ENCODE measurements around the gene EHD1.
"Not testable (repeated sequence)": the region's sequence is repeated elsewhere in the genome, so short reads cannot be mapped to it uniquely, and the experiment has no call there.

EHD1 gene

DNA sequence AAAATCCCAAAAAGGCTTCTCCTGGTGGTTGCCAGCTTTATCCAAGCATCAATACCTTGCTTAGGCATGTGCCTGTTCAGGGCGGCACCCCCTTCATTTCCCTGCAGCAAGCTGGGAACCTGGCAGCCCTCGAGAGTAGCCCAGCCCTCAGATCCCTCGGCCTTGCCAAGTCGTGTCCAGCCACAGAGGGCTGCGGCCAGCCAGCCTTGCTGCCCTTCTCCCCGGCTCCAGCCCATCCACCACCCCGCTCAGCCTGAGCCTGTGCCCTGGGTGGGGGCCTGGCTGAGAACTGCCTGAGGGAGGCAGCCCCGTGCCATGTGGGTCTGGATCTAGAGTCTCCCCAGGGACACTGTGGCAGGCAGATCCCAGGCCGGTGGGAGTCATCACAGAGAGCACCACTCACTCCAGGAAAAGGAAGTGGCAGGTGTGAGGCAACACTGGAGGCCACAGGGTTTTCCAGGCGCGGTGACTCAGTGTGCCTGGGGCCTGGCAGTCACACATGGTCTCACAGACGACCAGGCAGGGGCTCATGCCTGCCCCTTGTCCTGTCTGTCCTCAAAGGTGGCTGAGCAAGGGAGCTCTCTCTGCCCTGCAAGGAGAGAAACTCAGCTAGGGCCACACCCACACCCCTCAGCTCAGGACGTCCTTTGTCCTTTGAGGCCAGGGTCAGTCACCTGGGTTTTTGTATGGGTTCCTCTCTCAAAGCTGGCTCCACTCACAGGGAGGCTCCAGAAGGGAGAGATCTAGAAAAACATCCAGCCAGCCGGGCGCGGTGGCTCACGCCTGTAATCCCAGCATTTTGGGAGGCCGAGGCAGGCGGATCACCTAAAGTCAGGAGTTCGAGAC, 21.8 kb downstream of the EHD1 start:
- no peak for DNase-seq (ENCODE audit: low read depth)

DNA sequence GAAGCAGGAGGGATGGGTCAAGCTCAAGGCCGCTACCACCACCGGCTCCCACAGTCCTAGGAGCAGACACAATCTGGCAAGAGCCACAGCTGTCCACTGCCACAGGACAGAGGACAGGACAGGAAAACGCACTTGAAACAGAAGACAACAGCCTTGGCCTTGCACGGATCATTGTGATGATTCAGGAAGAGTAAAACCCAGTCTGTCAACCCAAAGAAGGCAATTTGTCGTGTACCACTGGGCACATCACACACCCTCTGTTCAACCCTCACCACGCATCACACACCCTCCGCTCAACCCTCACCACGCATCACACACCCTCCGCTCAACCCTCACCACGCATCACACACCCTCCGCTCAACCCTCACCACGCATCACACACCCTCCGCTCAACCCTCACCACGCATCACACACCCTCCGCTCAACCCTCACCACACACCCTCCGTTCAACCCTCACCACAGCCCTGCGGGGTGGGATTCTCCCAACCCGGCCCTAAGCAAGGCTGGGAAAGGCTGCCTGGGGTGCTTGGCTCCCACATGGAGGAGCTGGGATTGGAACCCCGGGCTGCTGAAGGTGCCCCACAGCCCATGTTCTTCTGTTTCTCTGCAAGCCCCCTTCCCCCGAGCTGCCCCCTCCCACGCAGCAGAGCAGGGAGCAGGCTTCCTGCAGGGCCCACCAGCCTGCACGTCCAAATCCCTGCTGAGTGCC, 22.7 kb downstream of the EHD1 start:
- no peak for DNase-seq (ENCODE audit: low read depth)

DNA sequence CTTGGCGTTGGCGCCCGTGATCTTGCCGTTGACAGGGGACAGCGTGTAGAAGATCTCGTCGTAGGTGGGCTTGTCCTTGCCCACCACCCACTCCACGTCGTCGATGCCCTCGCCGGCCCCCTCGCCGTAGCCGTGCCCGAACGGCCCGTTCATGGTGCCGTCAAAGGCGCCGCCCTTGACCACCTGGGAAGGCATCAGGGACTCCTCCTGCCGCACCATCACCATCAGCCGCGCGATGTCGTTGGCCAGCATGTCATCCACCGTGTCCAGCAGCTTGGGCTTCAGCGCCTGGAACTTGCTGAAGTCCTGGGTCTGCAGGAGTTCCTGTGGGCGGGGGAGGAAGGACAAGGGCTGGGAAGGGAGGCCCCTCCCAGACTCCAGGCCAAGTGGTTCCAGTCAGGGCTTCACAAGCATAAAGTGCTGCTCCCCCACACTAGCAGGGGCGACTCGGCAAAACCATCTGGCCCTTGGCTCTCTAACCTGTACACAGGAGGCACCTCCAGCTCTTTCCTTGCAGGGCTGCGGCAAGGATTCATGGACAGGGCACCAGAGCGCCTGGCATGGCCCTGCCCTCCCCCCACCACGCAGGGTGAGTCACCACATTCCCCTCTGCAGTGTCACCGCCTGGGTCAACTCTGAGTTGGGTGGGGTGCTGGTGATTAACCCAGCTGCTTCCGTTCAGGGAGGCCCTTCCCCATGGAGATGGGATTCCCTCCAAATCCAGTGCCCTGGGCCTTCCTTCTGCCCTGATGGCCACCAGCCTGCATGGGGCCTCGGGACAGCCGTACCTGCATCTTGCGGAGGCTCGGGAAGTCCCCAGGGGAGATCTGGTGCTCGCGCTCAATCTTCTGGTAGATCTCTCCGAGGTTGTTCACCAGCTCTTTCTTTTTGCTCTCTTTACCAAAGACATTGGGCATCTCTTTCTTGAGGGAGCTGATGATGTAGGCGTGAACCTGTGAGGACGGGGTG, 23.6 kb downstream of the EHD1 start:
- DNase-seq (ENCODE audit: low read depth): no peak

DNA sequence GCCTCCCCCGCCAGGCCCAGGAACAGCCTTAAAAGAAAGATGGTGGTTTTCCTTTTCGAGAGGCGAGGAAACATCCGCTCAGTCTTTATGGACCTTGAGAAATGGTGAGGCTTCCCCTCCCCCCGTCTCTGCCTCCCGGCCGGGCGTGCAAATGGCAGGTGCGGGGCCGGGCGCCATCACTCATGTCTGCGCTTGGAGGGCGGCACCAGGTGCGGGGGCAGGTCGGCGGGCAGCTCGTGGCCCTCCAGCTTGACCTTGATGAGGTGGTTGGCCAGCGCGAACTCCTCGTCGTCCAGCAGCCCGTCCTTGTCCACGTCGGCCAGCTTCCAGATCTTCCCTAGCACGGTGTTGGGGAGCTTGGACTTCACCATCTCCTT, 24.3 kb downstream of the EHD1 start:
- no peak for DNase-seq (ENCODE audit: low read depth)

DNA sequence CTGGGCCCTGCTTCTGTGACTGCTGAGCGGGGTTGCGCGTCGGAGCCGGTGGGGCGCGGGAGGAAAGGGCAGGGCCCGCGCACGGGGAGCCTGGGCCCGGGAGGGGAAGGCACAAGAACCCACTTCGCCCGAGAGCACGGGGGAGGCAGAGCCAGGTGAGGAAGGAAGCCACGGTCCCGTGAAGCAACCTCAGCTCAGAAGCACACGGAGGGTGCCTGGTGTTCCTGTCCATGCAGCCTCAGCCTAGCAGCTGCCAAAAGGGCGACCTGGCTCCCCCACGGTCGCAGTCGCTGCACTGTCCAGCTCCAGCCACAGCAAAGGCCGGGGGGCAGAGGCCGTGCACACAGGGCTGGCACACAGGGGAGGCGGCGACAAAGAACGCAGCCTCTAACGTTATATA, 24.7 kb downstream of the EHD1 start:
- no peak for DNase-seq (ENCODE audit: low read depth)

DNA sequence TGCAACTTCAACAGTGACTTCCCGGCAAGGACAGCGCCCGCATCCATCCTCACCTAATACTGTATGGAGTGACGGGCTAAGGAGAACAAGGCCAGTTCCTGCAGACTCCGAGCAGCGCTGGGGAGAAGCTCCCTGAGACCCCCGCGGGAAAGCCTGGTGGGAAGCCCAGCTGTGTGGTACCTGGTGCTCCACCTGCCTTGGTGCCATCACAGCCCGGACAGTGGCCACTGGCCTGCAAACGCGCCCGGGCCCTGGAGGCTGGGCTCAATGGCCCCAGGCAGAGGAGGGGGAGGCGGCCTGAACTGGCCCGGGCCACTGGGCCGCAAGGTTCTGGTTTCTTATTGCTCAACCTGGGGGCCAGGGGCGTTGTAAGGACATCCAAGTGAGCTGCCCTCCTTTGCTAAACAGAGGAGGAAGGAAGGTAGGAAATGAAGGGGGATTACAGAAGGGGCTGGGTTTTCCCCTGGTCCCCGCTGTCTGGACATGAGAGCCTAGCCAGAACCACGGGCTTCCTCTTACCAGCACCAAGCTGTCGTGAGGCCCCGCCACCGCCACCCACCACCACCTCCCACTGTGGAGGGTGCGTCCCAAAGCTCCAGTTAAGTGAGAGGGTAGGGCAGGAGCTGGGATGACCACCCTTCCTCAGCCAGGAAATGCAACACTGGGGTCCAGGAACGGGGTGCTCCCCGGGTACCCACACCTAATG, 25.5 kb downstream of the EHD1 start:
- no peak for DNase-seq (ENCODE audit: low read depth)

DNA sequence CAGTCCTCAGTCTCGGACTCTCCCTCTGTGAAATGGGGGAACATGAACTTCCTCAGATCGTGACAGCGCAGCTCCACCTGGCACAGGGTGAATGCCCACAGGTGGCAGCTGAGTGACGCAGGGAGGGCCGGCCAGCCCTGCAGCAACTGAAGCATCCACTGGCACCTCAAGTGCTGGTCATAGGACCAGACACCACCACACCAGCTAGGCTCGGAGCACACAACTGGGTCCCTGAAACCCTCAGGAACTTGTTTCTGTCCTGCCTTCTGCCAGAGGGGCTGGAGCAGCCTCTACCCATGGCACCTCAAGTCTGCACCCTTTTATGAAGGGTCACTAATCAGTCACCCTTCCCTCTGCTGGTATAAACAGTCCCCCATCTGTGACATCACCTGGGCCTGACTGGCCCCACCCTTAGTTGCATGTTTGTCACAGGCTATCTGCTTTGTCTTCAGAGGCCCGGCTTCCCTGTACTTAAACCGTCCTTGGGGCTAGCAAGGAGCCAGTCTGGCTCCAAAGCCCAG, 26.5 kb downstream of the EHD1 start:
- no peak for DNase-seq (ENCODE audit: low read depth)

DNA sequence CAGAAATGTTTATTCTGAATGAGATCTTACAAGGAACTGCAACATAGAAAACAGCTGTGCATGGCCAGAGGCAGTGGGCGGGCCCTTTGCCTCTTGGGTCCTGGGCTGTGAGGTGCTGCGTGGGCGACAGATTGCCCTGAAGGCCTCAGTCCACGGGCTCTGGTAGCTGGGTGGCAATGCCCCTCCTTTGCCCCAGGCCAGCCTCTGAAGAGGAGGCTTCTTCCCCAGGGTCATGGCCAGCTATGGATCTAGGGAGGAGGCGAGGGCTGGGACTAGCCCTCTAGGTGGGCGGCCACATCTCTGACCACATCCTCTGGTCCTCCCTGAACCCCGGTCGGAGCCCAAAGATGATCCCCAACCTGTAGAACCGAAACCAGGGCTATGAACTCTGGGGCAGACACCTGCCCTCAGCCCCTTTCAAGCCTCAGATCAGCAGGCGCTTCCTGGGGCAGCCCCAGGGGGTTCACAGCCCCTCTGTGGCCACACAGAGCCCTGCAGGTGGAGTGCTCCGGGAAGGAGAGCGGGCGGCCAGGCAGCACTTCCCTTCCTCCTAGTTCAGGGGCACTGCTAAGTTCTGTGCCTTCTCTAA, 27.3 kb downstream of the EHD1 start:
- DNase-seq (ENCODE audit: low read depth): no peak

DNA sequence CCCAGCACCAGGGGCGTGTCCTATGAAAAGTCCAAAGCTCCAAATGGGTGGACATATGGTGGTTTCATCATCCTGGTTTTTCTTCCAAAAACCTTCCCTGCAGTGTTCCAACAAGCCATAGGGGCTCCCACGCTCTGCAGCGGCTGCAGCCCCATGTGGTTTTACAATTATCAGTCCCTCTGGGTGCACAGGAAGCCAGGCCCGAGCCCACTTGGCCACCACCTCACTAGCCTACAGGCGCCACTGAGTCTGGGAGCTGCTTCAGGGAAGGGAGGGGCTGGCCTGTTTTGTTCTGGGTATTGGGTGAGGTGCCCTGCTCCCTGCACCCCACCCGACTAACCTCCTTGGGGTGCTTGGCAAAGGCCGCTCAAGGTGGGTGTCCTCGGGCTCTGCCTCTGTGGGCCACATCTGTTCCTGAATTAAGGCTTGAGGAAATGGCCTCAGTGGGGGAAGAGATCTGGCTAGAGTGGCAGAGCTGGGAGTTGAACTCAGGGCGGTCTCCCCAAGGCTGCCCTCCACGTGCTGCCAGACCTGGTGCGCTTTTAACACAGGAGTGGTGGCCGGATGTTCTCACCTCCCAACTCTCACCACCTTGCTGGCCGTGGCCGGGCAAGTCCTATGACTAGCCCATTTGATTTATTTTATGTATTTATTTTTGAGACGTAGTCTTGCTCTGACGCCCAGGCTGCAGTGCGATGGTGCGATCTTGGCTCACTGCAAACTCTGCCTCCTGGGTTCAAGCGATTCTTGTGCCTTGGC, 28.6 kb downstream of the EHD1 start:
- no peak for DNase-seq (ENCODE audit: low read depth)

DNA sequence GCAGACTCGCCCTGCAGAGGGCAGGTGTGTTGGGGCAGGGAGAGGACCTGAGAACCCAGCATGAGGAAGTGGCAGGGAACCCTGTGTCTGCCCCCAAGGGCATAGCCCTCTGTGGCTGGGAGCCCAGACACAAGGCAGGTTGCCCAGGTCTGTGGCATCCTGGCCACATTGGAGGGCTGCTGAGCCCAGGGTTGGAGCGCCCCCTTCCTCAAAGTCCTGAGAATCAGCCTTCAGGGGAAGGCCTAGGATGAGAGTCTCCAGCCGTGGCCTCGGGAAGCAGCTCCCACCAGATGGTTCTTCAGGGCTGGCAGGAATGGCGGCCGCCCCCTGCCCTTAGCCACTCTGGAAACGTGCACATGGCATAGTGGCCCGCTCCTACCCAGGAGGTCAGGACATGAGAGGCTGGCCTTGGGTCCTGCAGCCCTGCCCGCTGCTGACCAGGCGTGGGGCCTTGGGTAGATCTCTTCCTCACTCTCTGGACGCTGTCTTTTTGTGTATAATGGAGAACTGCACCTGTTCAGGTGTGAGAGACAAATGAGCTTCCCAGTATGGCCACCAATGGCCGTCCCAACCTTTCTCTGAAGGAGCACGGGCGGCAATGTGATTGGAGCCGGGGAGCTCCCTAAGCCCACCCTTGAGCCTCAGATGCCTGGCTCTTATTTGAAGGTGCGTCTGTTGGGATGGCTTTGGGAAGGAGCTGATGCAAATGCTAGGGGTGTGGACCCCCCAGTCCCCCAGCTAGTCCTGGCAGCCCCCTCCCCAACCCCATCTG, 29.4 kb downstream of the EHD1 start:
- no peak for DNase-seq (ENCODE audit: low read depth)

DNA sequence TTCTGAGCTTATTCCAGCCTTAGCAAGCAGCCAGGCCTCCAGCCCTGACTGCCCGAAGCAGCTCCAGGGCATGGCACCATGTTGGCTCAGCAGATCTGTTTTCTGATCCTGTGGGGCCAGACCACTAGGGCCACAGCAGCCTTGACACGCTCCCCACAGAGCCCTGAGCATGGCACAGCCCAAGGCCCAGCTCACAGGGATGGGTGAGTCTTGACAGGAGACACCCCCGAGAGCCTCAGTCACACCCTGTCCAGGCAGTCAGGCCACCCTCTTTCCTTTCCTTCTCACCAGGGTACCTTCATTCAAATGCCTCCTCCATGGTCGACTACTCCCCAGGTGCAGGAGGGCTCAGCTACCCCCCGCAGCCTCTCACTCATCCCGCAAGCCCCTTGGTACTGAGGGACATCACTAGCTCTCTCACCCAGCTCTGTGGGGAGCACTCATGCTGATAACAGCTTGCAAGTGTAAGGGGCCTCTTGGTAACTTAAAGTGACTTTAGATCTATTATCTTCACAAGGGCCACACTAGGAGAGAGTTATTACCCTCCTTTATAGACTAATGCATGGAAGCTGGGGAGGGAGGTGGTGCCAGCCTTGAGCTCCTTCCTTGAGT, 30.1 kb downstream of the EHD1 start:
- no peak for DNase-seq (ENCODE audit: low read depth)

DNA sequence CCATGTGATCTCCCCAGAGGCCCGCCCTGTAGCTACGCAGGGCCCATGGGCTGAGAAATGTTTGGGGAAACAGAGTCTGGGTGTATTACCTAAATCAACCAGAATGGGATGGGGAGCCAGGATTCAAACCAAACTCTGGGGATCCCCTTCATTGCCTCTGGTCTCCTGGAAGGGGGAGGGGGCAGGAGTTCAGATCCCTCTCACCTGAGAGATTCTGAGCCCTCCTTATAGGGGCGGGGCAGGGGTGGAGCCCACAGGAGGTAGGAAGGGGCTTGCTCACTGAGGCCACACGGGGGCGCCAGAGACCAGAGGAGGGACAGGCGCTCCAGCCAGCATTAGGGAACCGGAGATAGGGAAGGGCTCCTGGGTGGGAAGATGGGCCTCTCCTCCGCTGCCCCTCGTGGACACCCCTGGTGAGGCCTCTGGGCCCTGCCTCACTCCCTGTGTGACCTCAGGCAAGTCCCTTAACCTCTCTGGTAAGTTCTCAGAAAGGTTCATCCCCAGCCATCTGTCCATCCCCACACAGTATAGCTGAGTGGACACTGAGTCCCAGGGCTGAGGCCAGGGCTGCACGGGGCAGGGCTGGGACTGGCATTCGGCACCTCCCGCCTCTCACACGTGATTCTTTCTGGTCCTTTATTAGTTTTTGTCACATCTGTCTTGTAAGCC, 31.3 kb downstream of the EHD1 start:
- DNase-seq (ENCODE audit: low read depth): peak; percentile 88

DNA sequence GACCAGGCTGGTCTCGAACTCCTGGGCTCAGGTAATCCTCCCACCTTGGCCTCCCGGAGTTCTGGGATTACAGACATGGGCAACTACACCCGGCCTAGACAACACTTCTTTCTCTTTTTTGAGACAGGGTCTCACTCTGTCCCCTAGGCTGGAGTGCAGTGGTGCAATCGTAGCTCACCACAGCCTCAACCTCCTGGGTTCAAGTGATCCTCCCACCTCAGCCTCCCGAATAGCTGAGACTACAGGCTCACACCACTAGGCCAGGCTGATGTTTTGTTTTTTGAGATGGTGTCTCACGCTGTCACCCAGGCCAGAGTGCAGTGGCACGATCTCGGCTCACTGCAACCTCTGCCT, 32.7 kb downstream of the EHD1 start:
- DNase-seq (ENCODE audit: low read depth): not testable (repeated sequence)

DNA sequence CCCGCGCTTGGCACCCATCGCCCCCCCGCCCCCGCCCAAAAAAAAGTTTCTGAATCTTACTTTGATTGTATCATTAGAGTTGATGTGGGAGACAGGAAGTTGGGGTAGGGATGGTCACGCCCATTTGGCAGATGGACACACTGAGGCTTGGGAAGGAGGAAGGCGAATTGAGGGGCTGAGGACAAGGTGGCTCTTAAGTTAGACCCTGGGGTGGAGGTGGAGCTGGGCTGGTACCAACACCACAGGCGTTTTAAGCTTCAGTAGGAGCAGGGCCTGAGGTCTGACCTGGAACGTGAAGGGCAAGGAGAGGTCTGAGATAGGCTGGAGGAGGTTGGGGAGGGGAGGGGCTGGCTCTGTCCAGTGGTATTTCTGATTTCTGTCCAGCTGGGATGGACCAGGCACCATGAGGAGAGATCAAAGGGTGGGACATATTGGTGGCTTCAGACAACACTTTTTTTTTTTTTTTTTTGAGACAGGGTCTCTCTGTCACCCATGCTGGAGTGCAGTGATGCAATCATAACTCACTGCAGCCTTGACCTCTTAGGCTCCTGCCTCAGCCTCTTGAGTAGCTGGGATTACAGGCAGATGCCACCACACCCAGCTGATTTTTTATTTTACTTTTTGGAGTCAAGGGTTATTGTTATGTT, 33.2 kb downstream of the EHD1 start:
- peak; percentile 29 for DNase-seq (ENCODE audit: low read depth)

DNA sequence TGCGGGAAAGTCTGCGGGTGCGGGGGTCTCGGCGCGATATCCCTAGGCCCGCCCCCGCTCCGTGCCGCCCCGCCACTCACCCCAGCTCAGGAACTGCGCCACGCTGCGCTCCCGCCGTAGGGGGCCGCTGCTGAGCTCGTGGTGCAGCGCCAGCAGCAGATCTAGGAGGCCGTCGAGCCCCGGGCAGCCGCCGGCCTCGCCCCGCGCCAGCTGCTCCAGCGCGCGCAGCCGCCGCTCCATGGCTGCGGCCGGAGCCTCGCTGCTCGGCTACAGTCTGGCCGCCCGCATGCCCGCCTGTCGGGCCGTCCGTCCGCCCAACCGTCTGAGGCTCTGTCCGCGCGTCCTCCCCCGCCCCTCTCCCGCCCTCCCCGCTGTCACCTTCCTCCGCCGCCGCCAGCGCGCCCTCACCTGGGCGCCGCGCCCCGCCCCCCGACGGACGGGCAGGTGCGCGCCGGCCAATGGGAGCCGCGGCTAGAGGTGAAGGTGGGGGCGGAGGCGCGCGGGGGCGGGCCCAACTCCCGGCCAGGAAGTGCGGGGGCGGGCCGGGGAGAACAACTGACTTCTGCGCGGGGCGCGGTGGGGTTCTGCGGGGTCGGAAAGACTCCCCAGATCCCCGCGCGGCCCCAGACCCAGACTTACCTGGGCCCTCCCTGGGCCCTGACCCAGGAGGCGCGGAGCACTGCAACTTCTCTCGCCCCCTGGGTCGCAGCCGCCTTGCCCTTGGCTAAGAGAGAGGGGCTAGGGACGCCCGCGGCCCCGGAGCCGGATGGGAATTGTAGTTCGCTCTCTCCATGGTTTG, 33.9 kb downstream of the EHD1 start, which contains the start of gene CDC42BPG:
Gene CDC42BPG, minus strand, starts transcription at position 324 of the 799 bp plus-strand sequence. Its CDS starts 84 bp downstream, at position 240.
- DNase-seq (ENCODE audit: low read depth): peak; percentile 37

DNA sequence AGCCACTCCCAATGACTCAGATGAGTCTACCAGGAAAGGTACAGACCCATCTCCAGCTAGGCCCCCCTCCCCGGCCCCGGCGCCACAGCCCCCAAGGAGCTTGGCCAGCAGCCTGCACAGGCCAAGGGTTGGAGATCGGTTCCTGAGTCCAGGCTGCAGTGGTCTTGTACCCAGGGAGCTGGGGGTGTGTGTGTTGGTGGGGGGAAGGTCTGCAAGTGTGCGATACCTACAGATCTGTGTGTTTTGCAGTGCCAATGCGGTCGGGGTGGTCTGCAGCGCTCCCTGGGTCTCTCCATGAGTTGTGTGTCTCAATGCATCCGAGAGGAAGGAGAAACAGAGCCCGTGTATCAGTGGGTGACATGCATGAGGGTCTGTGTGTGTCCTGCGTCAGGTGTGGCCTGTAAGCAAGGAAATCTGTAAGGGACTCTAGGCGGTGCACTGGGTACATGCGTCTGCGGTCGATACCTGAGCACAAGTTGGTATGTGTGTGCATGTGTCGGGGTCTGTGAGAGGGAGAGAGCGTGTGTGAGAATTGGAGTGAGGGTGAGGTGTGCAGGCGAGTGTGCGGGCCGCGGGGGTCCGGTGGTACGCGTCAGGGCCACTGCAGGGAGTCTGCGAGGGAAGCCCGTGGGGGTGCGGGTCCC, 34.6 kb downstream of the EHD1 start:
- DNase-seq (ENCODE audit: low read depth): no peak

Data from CMK (cell line).